ENCODE measurements around the gene MAPKAPK2. TPM values are rescaled to one million over a fixed set of nuclear protein-coding genes. Genes with fewer than 3 reads are reported as not detected.

The MAPKAPK2 gene
- total and polyA plus RNA-seq, 2 donors (not counting 1 experiment from before 2014, with no cell fraction given): 60.3 to 85.8 TPM

GRCh38 chr1:206753141-206753540 lies 68.4 kb downstream of the MAPKAPK2 start:
- no peak overlapping the region for H2AFZ ChIP-seq (ENCODE audit: insufficient read depth, low read depth, low read length, poor library complexity, severe bottlenecking)

GRCh38 chr1:206754011-206754410 lies 69.3 kb downstream of the MAPKAPK2 start:
- H3K4me3 Mint-ChIP-seq: no peak overlapping the region
- H3K9me3 Mint-ChIP-seq (ENCODE audit: insufficient read depth): no peaks in the 10 kb centered on the region
- Histone ChIP-seq H4K20me1 (ENCODE audit: control insufficient read depth, insufficient read depth, low read length, poor library complexity, severe bottlenecking) (no peaks in the 10 kb centered on the region), H3K36me3 (replicated peaks in 1 of 2; ENCODE audit: control extremely low read depth in 1 of 2, control insufficient read depth in 1 of 2, extremely low read depth in 1 of 2, insufficient read depth in 2 of 2, low read length in 1 of 2) (no peaks in the 10 kb centered on the region), H3K4me3 (ENCODE audit: control extremely low read depth in 1 of 5, extremely low read depth in 1 of 5, insufficient read depth in 1 of 5, low read depth in 2 of 5, low read length in 4 of 5) (no peak overlapping the region), H3K9me3 (ENCODE audit: control extremely low read depth in 1 of 3, control insufficient read depth in 2 of 3, insufficient read depth in 1 of 3, low read length in 2 of 3) (no peaks in the 10 kb centered on the region), H3K27ac (ENCODE audit: low read length in 2 of 2) (no peak overlapping the region), H3K9ac (ENCODE audit: low read length) (no peak overlapping the region), H3K4me2 (replicated peaks; ENCODE audit: low read depth, low read length, poor library complexity, severe bottlenecking) (no peak overlapping the region), H2AFZ (ENCODE audit: insufficient read depth, low read depth, low read length, poor library complexity, severe bottlenecking) (no peak overlapping the region), H3K79me2 (ENCODE audit: control insufficient read depth, insufficient read depth, low read length) (no peaks in the 10 kb centered on the region), H3K4me1 (ENCODE audit: control insufficient read depth in 2 of 2, insufficient read depth in 2 of 2, low read length in 2 of 2) (peaks cover 7 to 10% of the 10 kb centered on the region in 2 donors), H3K27me3 (replicated peaks in 1 of 4; ENCODE audit: control extremely low read depth in 1 of 4, control insufficient read depth in 3 of 4, insufficient read depth in 4 of 4, low read length in 3 of 4) (no peaks in the 10 kb centered on the region)
- ChIA-PET CTCF (no interaction called here), POLR2A (no interaction called here)
- no peaks in the 10 kb centered on the region for H3K4me1 Mint-ChIP-seq
- TF ChIP-seq EZH2 (IDR thresholded peaks at IDR 0.05; ENCODE audit: borderline replicate concordance, insufficient read depth, low read depth, low read length, poor library complexity, severe bottlenecking): no peak
- no peak for TF ChIP-seq CTCF (IDR thresholded peaks at IDR 0.05)
- intact Hi-C loops (cut with micrococcal nuclease): loop anchor here (2.0 kb wide), 1 partner anchor 17 kb away; the partner anchor contains the start of gene IL19
- no peak for ATAC-seq (ENCODE audit: low read depth)
- WGBS (ENCODE audit: insufficient coverage): 100% methylated on average over 1 of the region's 1 CpG
- no peak overlapping the region for H3K27ac Mint-ChIP-seq
- DNase-seq: no peak
- H3K27me3 Mint-ChIP-seq: peaks cover 6% of the 10 kb centered on the region

More at GRCh38 chr1:206753141-206753540, 68.4 kb downstream of the MAPKAPK2 start:
- Histone ChIP-seq H3K36me3 (replicated peaks in 1 of 2; ENCODE audit: control extremely low read depth in 1 of 2, control insufficient read depth in 1 of 2, extremely low read depth in 1 of 2, insufficient read depth in 2 of 2, low read length in 1 of 2) (no peaks in the 10 kb centered on the region), H3K9ac (ENCODE audit: low read length) (no peak overlapping the region), H3K79me2 (ENCODE audit: control insufficient read depth, insufficient read depth, low read length) (no peaks in the 10 kb centered on the region), H3K27ac (ENCODE audit: low read length in 2 of 2) (no peak overlapping the region), H3K4me1 (ENCODE audit: control insufficient read depth in 2 of 2, insufficient read depth in 2 of 2, low read length in 2 of 2) (peaks cover 6 to 9% of the 10 kb centered on the region in 2 donors), H3K4me3 (ENCODE audit: control extremely low read depth in 1 of 5, extremely low read depth in 1 of 5, insufficient read depth in 1 of 5, low read depth in 2 of 5, low read length in 4 of 5) (no peak overlapping the region), H3K9me3 (ENCODE audit: control extremely low read depth in 1 of 3, control insufficient read depth in 2 of 3, insufficient read depth in 1 of 3, low read length in 2 of 3) (no peaks in the 10 kb centered on the region), H3K4me2 (replicated peaks; ENCODE audit: low read depth, low read length, poor library complexity, severe bottlenecking) (no peak overlapping the region), H3K27me3 (replicated peaks in 1 of 4; ENCODE audit: control extremely low read depth in 1 of 4, control insufficient read depth in 3 of 4, insufficient read depth in 4 of 4, low read length in 3 of 4) (no peaks in the 10 kb centered on the region), H4K20me1 (ENCODE audit: control insufficient read depth, insufficient read depth, low read length, poor library complexity, severe bottlenecking) (no peaks in the 10 kb centered on the region)
- WGBS (ENCODE audit: insufficient coverage): 100% methylated on average over 1 of the region's 3 CpGs
- no peak overlapping the region for H3K4me3 Mint-ChIP-seq
- intact Hi-C loops (cut with micrococcal nuclease): no loop called here
- no peak for ATAC-seq (ENCODE audit: low read depth)
- TF ChIP-seq CTCF (IDR thresholded peaks at IDR 0.05) (no peak), EZH2 (IDR thresholded peaks at IDR 0.05; ENCODE audit: borderline replicate concordance, insufficient read depth, low read depth, low read length, poor library complexity, severe bottlenecking) (no peak)
- DNase-seq: no peak
- no peak overlapping the region for H3K27ac Mint-ChIP-seq
- no peaks in the 10 kb centered on the region for H3K9me3 Mint-ChIP-seq (ENCODE audit: insufficient read depth)
- peaks cover 6% of the 10 kb centered on the region for H3K27me3 Mint-ChIP-seq
- no peaks in the 10 kb centered on the region for H3K4me1 Mint-ChIP-seq
- POLR2A ChIA-PET: no interaction called here
- CTCF ChIA-PET: interaction anchor here (1.1 kb wide), 1 partner anchor 18 kb away, joined by 4 read pairs; no protein-coding TSS in a partner anchor
